MM.1S (cell line): ENCODE results near the gene P2RY6.

Source experiments
- EZH2 ChIP-seq: fragments of 300-600 bp; sonication (generic); optimal IDR thresholded peaks from 2 replicates; pipeline ENCODE3; 2017; ENCODE audit warnings: low read depth, mild to moderate bottlenecking, antibody characterized with exemption, low read length, mixed read lengths
- EZH2phosphoT487 ChIP-seq: fragments of 300-600 bp; sonication (generic); IDR thresholded peaks from 2 replicates; pipeline ENCODE4 v1.6.1; 2018; ENCODE audit warnings: antibody characterized with exemption, low read length
- TF ChIP-seq, protein P1 (sequence below): fragments of 300-600 bp; sonication (generic); IDR thresholded peaks from 2 replicates; pipeline ENCODE4 v1.5.1; 2016; ENCODE audit warnings: antibody characterized with exemption, low read length, mixed read lengths

DNA sequence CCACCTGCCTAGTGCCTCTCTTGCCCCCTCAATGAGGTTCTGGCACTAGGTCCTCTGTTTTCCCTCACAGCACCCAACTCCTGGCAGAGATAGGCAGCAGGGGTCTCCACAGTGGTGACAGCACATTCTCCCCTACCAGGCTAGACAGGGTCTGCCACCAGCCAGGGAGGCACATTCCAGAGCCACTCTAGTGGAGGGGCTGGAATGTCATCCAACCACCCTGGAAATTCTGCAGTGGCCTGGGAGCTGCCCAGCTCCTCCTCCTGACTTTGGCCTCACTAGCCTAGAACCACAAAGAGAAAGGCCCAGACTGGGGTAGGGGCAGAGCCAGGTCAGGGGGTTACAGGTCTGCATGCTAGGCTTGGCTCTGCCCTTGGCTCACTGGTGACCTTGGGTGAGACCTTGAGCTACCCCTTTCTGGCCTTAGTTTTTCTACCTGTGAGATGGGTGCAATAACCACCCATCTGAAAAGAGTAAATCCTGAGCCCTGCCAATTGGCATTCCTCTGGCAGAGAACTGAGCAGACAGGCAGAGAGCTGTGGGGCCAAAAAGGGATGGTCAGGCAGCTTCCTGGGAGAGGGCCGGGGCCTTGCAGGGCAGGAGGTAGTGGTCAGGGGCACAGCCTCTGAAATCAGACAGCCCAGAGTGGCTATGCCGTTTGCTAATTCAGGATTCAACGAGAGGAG lies 47.0 kb upstream of the P2RY6 start:
- TF ChIP-seq, protein P1, sequence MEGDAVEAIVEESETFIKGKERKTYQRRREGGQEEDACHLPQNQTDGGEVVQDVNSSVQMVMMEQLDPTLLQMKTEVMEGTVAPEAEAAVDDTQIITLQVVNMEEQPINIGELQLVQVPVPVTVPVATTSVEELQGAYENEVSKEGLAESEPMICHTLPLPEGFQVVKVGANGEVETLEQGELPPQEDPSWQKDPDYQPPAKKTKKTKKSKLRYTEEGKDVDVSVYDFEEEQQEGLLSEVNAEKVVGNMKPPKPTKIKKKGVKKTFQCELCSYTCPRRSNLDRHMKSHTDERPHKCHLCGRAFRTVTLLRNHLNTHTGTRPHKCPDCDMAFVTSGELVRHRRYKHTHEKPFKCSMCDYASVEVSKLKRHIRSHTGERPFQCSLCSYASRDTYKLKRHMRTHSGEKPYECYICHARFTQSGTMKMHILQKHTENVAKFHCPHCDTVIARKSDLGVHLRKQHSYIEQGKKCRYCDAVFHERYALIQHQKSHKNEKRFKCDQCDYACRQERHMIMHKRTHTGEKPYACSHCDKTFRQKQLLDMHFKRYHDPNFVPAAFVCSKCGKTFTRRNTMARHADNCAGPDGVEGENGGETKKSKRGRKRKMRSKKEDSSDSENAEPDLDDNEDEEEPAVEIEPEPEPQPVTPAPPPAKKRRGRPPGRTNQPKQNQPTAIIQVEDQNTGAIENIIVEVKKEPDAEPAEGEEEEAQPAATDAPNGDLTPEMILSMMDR, result no peak
- TF ChIP-seq EZH2phosphoT487 (no peak), EZH2 (no peak)
